ENCODE results near the gene FBXO42.

Gene FBXO42

GRCh38 chr1:16307222-16307621 is 45.1 kb downstream of the FBXO42 start:
- no peak overlapping the region for H3K4me3 ChIP-seq (ENCODE audit: low read depth, low read length)
- TF ChIP-seq CTCF (IDR thresholded peaks at IDR 0.05; ENCODE audit: low read depth, low read length), result no peak

- H3K4me3 ChIP-seq (ENCODE audit: low read depth, low read length), result no peak overlapping the region
- TF ChIP-seq CTCF (IDR thresholded peaks at IDR 0.05; ENCODE audit: low read depth, low read length), result no peak
Measured at GRCh38 chr1:16302709-16303627, 49.3 kb downstream of the FBXO42 start.

GRCh38 chr1:16300436-16300835 is 51.8 kb downstream of the FBXO42 start:
- no peak for TF ChIP-seq CTCF (IDR thresholded peaks at IDR 0.05; ENCODE audit: low read depth, low read length)
- H3K4me3 ChIP-seq (ENCODE audit: low read depth, low read length), result no peak overlapping the region

GRCh38 chr1:16298653-16299052 is 53.6 kb downstream of the FBXO42 start:
- no peak for TF ChIP-seq CTCF (IDR thresholded peaks at IDR 0.05; ENCODE audit: low read depth, low read length)
- no peak overlapping the region for H3K4me3 ChIP-seq (ENCODE audit: low read depth, low read length)

- H3K4me3 ChIP-seq (ENCODE audit: low read depth, low read length), result no peak overlapping the region
- no peak for TF ChIP-seq CTCF (IDR thresholded peaks at IDR 0.05; ENCODE audit: low read depth, low read length)
Measured at GRCh38 chr1:16296643-16297042, 55.6 kb downstream of the FBXO42 start.

GRCh38 chr1:16294219-16295212 is 57.8 kb downstream of the FBXO42 start:
- TF ChIP-seq CTCF (IDR thresholded peaks at IDR 0.05; ENCODE audit: low read depth, low read length), result no peak
- H3K4me3 ChIP-seq (ENCODE audit: low read depth, low read length), result no peak overlapping the region
